IPS-18c (cell line): Measurements from ENCODE around the gene CATSPERB.
"Not testable (repeated sequence)": the region's sequence is repeated elsewhere in the genome, so short reads cannot be mapped to it uniquely, and the experiment has no call there.

Source experiments
- H3K4me3 ChIP-seq: 2 replicates; pipeline ENCODE4 v1.7.0; 2013; ENCODE audit warnings: low read depth, mild to moderate bottlenecking, low read length, moderate library complexity; ENCODE audit not compliant: insufficient read depth
- H3K9me3 ChIP-seq: one replicate; pipeline ENCODE4 v1.6.1; 2013; ENCODE audit warnings: mild to moderate bottlenecking, low read length, moderate library complexity; ENCODE audit not compliant: control insufficient read depth, insufficient read depth

Gene CATSPERB

DNA sequence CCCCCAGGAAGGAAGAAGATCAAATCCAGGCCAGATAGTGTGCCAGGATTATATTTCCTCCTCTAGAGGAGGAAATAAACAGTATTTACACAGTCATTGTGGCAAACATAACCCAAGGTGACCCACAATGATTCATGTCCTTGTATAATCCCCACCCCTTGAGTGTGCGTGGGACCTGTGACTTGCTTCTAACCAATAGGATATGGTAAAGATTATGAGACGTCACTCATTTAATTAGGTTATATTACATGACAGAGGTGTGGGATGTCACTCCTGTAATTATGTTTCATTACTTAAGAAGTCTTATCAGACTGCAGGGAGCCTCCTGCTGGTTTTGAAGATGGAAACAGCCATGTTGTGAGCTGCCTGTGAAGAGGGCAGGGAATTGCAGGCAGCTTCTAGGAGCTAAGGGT lies 12.2 kb upstream of the CATSPERB start:
- Histone ChIP-seq H3K4me3 (no peak overlapping the region), H3K9me3 (peaks cover 2% of the 10 kb centered on the region)

DNA sequence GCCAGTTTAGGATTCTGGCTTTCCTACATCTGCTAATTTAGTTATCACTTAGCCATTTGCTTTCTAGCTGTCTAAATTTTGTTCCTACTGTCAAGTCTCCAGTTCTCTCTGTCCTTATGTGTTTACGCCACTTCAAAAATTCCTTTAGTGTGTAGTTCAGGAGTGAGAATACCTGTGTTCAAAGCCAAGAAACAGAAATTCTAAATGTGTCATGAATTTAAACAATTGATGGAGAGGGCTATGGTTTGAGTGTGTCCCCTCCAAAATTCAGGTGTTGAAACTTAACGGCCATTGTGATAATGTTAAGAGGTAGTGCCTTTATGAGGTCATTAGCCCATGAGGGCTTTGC lies 11.4 kb upstream of the CATSPERB start:
- H3K4me3 ChIP-seq = no peak overlapping the region

DNA sequence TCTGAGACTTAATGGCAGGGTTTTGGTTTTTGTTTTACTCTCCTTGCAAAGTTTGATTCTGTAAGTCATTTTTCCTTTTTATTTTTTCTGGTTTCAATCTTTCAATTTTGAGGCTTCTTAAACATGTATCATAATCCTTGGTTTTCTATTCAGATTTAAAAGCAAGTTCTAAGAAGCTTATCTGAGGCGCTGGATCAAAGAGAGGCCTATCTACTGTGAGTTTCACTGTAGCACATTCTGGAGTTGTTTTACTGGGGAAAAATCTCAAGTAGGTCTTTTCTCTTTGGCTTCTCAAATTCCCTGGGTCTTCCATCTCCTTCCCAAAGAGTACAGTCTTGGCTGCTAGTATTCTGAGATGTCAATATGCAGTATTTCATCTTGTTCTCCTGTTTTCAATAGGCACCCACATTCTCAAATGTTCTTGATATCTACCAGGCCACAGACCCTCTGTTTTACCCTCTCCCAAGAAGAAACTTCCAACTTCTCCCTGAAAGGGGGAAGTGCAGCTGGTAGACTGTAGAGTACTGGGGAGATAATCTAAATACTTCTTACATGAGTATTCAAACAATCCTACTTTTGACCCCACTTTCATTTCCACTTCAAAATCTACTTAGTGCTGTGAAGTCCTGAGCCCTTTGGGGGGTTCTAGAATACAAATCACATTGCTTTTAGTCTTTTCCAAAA lies 10.9 kb upstream of the CATSPERB start:
- Histone ChIP-seq H3K9me3 (peaks cover 2% of the 10 kb centered on the region), H3K4me3 (no peak overlapping the region)

More for the DNA sequence above, 11.4 kb upstream of the CATSPERB start:
- H3K9me3 ChIP-seq = peaks cover 2% of the 10 kb centered on the region

DNA sequence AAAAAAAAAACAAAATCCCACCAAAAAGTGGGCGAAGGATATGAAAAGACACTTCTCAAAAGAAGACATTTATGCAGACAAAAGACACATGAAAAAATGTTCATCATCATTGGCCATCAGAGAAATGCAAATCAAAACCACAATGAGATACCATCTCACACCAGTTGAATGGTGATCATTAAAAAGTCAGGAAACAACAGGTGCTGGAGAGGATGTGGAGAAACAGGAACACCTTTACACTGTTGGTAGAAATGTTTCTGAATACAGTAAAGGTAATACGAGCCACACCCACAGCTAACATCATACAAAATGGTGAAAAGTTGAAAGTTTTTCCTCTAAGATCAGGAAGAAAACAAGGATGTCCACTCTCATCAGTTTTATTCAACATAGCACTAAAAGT lies 8.0 kb upstream of the CATSPERB start:
- H3K9me3 ChIP-seq, H3K4me3 ChIP-seq: not testable (repeated sequence)

GRCh38 chr14:91737619-91738018 lies 5.7 kb upstream of the CATSPERB start:
- Histone ChIP-seq H3K4me3 (no peak overlapping the region), H3K9me3 (no peaks in the 10 kb centered on the region)

DNA sequence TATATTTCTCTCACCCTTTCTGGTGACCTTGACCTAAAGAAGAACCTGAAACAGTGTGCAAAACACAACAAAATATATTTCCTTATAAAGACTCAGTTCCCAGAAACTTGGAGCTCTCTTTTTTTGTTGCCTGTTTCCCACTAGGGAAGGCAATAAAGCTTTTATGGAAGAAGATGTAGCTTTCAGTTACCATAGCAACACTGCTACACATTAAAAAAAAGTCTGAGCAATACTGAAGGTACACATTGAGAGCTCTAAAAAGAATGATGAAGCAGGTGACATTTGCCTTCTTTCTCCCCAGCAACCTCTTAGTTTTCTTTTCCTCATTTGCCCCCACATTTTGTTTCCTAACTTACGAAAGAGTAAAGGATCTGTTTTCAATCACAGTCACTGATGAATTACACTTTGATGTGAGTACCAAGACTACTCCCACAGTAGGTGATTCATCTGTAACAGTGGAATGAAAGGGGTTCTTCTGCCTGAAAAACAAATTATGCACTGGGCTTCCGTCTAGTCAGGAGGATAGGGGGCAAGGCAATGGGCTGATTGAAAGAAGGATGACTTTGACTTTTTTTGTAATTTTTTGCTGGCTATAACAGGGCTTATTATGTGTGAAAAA lies 1.1 kb upstream of the CATSPERB start:
- H3K9me3 ChIP-seq = no peaks in the 10 kb centered on the region

GRCh38 chr14:91732439-91732838 lies 553 bp upstream of the CATSPERB start:
- Histone ChIP-seq H3K9me3 (no peaks in the 10 kb centered on the region), H3K4me3 (no peak overlapping the region)

More for the DNA sequence above, 1.1 kb upstream of the CATSPERB start:
- no peak overlapping the region for H3K4me3 ChIP-seq

GRCh38 chr14:91731018-91731417 lies 868 bp downstream of the CATSPERB start:
- Histone ChIP-seq H3K9me3 (no peaks in the 10 kb centered on the region), H3K4me3 (no peak overlapping the region)

DNA sequence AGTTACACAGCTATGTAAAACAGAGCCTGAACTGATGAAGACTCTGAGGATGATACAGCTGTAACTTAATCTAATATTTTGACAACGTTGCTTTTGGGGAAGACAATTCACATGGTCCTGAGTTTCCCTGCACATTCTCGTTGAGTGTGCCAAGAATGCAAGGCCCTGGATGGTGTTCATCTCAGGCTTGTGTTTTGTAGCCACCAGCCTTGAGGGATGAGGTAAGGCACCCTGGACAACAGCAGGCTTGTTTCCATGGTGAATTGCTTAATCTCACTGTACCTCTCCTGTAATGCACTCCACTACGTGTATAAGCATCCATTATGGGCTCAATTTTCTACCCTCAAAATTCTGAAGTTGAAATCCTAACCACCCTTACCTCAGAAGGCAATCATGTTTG lies 2.1 kb downstream of the CATSPERB start:
- no peaks in the 10 kb centered on the region for H3K9me3 ChIP-seq

DNA sequence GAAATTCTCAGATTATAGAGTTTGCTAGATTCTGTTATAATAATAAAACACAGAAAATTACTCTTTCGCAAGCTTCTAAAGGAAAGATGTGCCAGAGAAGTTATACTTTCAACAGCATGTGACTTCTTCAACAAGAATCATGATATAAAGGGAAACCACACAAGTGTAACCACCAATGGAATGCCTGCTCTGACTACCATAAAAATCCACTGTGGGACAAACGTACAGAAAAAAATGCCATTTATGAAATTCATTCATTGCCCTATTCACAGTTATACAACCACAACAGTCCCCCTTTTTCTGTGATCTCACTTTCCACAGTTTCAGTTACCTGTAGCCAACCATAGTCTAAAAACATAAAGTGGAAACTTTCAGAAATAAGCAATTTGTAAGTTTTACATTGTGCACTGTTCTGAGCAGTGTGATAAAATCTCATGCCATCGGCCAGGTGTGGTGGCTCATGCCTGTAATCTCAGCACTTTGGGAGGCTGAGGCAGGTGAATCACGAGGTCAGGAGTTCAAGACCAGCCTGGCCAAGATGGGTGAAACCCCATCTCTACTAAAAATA lies 3.2 kb downstream of the CATSPERB start:
- Histone ChIP-seq H3K4me3 (no peak overlapping the region), H3K9me3 (no peaks in the 10 kb centered on the region)

More for the DNA sequence above, 2.1 kb downstream of the CATSPERB start:
- no peak overlapping the region for H3K4me3 ChIP-seq

GRCh38 chr14:91727121-91727520 lies 4.8 kb downstream of the CATSPERB start:
- no peak overlapping the region for H3K4me3 ChIP-seq
- H3K9me3 ChIP-seq = no peaks in the 10 kb centered on the region

- Histone ChIP-seq H3K9me3 (no peaks in the 10 kb centered on the region), H3K4me3 (no peak overlapping the region)
Measured at GRCh38 chr14:91723501-91723900, 8.4 kb downstream of the CATSPERB start.

DNA sequence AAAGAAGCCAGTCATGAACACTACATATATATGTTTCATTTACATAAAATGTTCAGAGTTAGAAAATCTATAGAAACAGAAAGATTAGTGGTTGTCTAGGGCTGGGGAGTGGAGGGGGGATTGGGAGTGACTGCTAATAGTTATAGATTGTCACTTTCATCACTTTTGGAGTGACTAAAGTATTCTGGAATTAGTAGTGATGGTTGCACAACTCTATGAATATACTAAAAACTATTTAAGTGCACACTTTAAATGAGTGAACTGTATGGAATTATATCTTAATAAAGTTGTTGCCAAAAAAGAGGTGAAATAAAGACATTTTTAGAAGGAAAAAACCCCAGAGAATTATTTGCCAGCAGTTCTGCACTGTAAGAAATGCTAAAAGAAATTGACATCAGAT lies 9.5 kb downstream of the CATSPERB start:
- no peak overlapping the region for H3K4me3 ChIP-seq
- no peaks in the 10 kb centered on the region for H3K9me3 ChIP-seq

DNA sequence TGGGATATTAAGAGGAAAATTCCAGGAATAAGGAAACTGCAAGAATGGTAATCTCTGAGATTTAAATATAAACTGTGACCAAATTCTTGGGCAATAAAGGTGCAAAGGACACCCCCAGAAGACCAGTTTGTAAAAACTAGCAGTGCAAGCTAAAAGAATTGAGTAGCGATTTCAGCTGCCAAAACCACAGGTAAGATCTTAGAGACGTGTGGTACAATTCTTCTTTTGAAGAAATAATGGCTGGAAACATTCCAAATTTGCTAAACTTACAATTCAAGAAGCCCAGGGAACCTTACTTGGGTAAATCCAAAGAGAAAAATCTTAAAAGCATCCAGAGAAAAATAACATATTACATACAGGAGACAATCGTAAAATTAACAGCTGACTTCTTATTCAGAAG lies 12.0 kb downstream of the CATSPERB start:
- no peak overlapping the region for H3K4me3 ChIP-seq

GRCh38 chr14:91716999-91717398 lies 14.9 kb downstream of the CATSPERB start:
- no peaks in the 10 kb centered on the region for H3K9me3 ChIP-seq
- no peak overlapping the region for H3K4me3 ChIP-seq

More for the DNA sequence above, 12.0 kb downstream of the CATSPERB start:
- H3K9me3 ChIP-seq = no peaks in the 10 kb centered on the region

DNA sequence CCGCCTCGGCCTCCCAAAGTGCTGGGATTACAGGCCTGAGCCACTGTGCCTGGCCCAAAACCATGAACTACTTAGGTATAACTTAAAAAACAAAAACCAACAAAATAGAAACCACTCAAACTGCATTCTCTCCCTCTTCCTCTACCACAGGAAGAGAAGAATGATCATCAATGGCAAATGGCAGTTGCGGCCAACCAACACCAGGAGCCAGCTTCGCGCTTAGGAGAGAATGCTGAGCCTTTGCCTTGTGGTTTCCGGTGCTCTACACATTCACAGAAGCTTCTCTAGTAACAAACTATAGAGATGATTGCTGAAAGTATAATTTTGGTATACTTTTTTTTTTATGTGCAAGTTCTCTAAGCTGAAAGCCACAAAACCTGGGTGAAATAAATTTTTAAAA lies 17.1 kb downstream of the CATSPERB start:
- Histone ChIP-seq H3K9me3 (no peaks in the 10 kb centered on the region), H3K4me3 (no peak overlapping the region)

DNA sequence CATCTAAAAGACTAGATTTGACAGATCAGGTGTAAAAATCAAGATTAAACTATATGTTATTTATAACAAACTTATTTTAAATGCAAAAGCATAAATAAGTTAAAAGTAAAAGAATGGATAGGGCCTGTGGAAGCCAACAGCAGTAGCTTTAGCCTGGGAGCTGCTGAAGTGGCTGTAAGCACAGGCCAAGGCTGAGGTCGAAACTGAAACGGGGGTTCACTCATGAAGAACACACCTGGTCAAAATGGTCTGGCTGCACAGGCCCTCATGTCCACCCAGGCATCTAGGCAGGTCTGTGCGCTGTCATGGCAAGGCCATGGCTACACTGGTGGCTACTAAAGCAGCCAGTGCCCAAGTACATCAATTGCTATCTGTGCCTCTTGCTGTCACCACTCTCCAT lies 23.1 kb downstream of the CATSPERB start:
- H3K9me3 ChIP-seq = no peaks in the 10 kb centered on the region
- H3K4me3 ChIP-seq = no peak overlapping the region

DNA sequence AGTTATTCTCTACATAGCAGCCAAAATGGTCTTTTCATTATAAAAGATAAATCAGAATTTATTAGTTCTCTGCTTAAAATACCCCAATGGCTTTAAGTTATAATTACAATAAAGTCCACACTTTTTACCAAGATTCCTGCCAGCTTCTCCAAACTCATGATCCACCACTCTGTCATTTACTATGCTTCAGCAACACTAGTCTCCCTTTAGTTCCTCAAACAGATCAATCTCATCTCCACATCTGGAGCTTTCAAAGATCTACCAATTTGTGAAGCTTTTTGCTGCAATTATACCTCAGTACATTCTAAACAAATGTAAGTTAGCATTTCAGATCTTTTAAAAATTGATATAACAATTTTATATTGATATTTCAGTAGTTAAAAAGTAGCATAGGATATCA lies 24.9 kb downstream of the CATSPERB start:
- Histone ChIP-seq H3K4me3 (no peak overlapping the region), H3K9me3 (no peaks in the 10 kb centered on the region)
